HCT116 (cell line): Measurements from ENCODE around the gene HADH. TPM values are rescaled to one million over a fixed set of nuclear protein-coding genes. Genes with fewer than 3 reads are reported as not detected.

Experiments
- ATAC-seq: fragments of 200-7000 bp; cut with Tn5 transposase; 2 replicates; pipeline ENCODE4 v1.9.1; 2020; ENCODE audit warnings: mild to moderate bottlenecking, moderate library complexity
- BruUV-seq: library from RNA; stranded (reverse); fragments of 400-500 nt; replicated peaks from 2 replicates; lab custom pipeline; 2021; lab: Mats Ljungman, UMichigan
- CTCF ChIA-PET: fragments of 300-600 bp; sonication (Branson Sonifier 250); formaldehyde crosslinking; loops from one replicate; lab custom pipeline; 2021; ENCODE audit warnings: antibody characterized with exemption; lab: Charles Lee
- POLR2A ChIA-PET: fragments of 300-600, 350-600 bp; sonication (Branson Sonifier 250); formaldehyde crosslinking; loops from one replicate; lab custom pipeline; 2021; ENCODE audit warnings: antibody characterized with exemption; lab: Charles Lee
- RAD21 ChIA-PET, 2 experiments: fragments of 300-600 bp; sonication (Branson Sonifier 250); formaldehyde crosslinking; loops; one replicate each; lab custom pipeline; 2023; ENCODE audit warnings: low total read pairs in 2 of 2; ENCODE audit not compliant: uncharacterized antibody in 2 of 2, unreplicated experiment in 2 of 2, low non-redundant PET in 1 of 2; lab: Charles Lee
- DNase-seq: peaks from one replicate; pipeline ENCODE4 v3.0.0-alpha.2; 2010; ENCODE audit warnings: low read depth, low spot score
- H2AFZ ChIP-seq: fragments of 200-600 bp; shearing (Covaris generic), sonication (generic); 2 replicates; pipeline ENCODE4 v1.6.1; 2017; ENCODE audit warnings: low read depth, mixed run types, mixed read lengths, antibody characterized with exemption, low read length; ENCODE audit not compliant: poor library complexity, severe bottlenecking
- H3K27ac ChIP-seq: 2 replicates; pipeline ENCODE4 v1.5.1; 2012; ENCODE audit warnings: low read depth, low read length
- H3K27me3 ChIP-seq: fragments of 200-600 bp; sonication (generic); 2 replicates; pipeline ENCODE4 v1.6.1; 2016; ENCODE audit warnings: mixed run types, low read length, mixed read lengths; ENCODE audit not compliant: insufficient read depth
- H3K36me3 ChIP-seq, 2 experiments: fragments of 200-500 bp in 1 of 2; fragments of 200-600 bp in 1 of 2; sonication (Bioruptor generic) in 1 of 2; sonication (generic) in 1 of 2; 2 replicates each; pipeline versions ENCODE4 v1.5.1 to v1.6.1; 2014 to 2016; ENCODE audit warnings: low read length in 2 of 2, inconsistent platforms in 1 of 2, mixed read lengths in 1 of 2, mixed run types in 1 of 2; ENCODE audit not compliant: insufficient read depth in 2 of 2, control insufficient read depth in 1 of 2
- H3K4me1 ChIP-seq, 2 experiments: fragments of 200-600 bp in 1 of 2; sonication (generic) in 1 of 2; 2 replicates each; pipeline versions ENCODE4 v1.5.1 to v1.6.1; 2012 to 2017; ENCODE audit warnings: low read length in 2 of 2, inconsistent platforms in 1 of 2, mild to moderate bottlenecking in 1 of 2, mixed read lengths in 1 of 2, mixed run types in 1 of 2, moderate library complexity in 1 of 2; ENCODE audit not compliant: insufficient read depth in 2 of 2, control insufficient read depth in 1 of 2
- H3K4me2 ChIP-seq: fragments of 200-600 bp; sonication (generic); 2 replicates; pipeline ENCODE4 v1.6.1; 2017; ENCODE audit warnings: mixed run types, low read length, mixed read lengths
- H3K4me3 ChIP-seq, 2 experiments: fragments of 200-600 bp in 1 of 2; sonication (generic) in 1 of 2; replicated peaks in 1 of 2; 2 replicates each; pipeline ENCODE4 v1.5.1; 2011 to 2016; ENCODE audit warnings: low read length in 2 of 2, control low read depth in 1 of 2, low read depth in 1 of 2, mild to moderate bottlenecking in 1 of 2, mixed read lengths in 1 of 2, mixed run types in 1 of 2
- H3K79me2 ChIP-seq: fragments of 200-600 bp; sonication (generic); 2 replicates; pipeline ENCODE4 v1.6.1; 2017; ENCODE audit warnings: mild to moderate bottlenecking, mixed run types, low read length, moderate library complexity, mixed read lengths; ENCODE audit not compliant: insufficient read depth
- H3K9ac ChIP-seq: fragments of 200-600 bp; sonication (generic); 2 replicates; pipeline ENCODE4 v1.6.1; 2016; ENCODE audit warnings: low read length, mixed read lengths
- H3K9me2 ChIP-seq: fragments of 200-600 bp; sonication (generic), shearing (Covaris generic); 2 replicates; pipeline ENCODE4 v1.6.1; 2017; ENCODE audit warnings: mixed run types, mild to moderate bottlenecking, moderate library complexity; ENCODE audit not compliant: insufficient read depth
- H3K9me3 ChIP-seq, 2 experiments: fragments of 200-500 bp in 1 of 2; fragments of 200-600 bp in 1 of 2; sonication (Bioruptor generic) in 1 of 2; sonication (generic) in 1 of 2; 2 replicates each; pipeline ENCODE4 v1.6.1; 2014 to 2017; ENCODE audit warnings: low read length in 2 of 2, mixed read lengths in 2 of 2, inconsistent platforms in 1 of 2, low read depth in 1 of 2, mild to moderate bottlenecking in 1 of 2, mixed run types in 1 of 2, moderate library complexity in 1 of 2; ENCODE audit not compliant: control insufficient read depth in 1 of 2, insufficient read depth in 1 of 2
- H4K20me1 ChIP-seq: fragments of 200-600 bp; sonication (generic), shearing (Covaris generic); 2 replicates; pipeline ENCODE4 v1.6.1; 2017; ENCODE audit warnings: mixed run types, mild to moderate bottlenecking, moderate library complexity; ENCODE audit not compliant: insufficient read depth
- CBX3 ChIP-seq: IDR thresholded peaks from 2 replicates; pipeline ENCODE4 v1.6.1; 2012; ENCODE audit warnings: low read depth
- CEBPB ChIP-seq: IDR thresholded peaks from 2 replicates; pipeline ENCODE4 v1.6.1; 2012; ENCODE audit warnings: low read depth
- EGR1 ChIP-seq: IDR thresholded peaks from 2 replicates; pipeline ENCODE4 v1.6.1; 2012; ENCODE audit warnings: low read depth
- EZH2 ChIP-seq: fragments of 200-600 bp; sonication (generic); IDR thresholded peaks from 2 replicates; pipeline ENCODE4 v1.6.1; 2017; ENCODE audit warnings: antibody characterized with exemption, mixed run types
- FOSL1 ChIP-seq: IDR thresholded peaks from 2 replicates; pipeline ENCODE4 v1.6.1; 2012; ENCODE audit warnings: low read depth
- JUND ChIP-seq: IDR thresholded peaks from 2 replicates; pipeline ENCODE4 v1.6.1; 2012
- POLR2A ChIP-seq: IDR thresholded peaks from 2 replicates; pipeline ENCODE4 v1.7.0; 2011; ENCODE audit warnings: borderline replicate concordance; ENCODE audit not compliant: insufficient read depth, insufficient read length; ENCODE audit errors: extremely low read depth
- POLR2AphosphoS5 ChIP-seq: IDR thresholded peaks from 2 replicates; pipeline ENCODE4 v1.6.1; 2011; ENCODE audit warnings: mild to moderate bottlenecking, low read depth, low read length, moderate library complexity
- RAD21 ChIP-seq: IDR thresholded peaks from 2 replicates; pipeline ENCODE4 v1.6.1; 2012; ENCODE audit warnings: low read depth, mild to moderate bottlenecking
- SIN3A ChIP-seq: IDR thresholded peaks from 2 replicates; pipeline ENCODE4 v1.6.1; 2012; ENCODE audit warnings: low read depth
- SP1 ChIP-seq: IDR thresholded peaks from 2 replicates; pipeline ENCODE4 v1.6.1; 2012; ENCODE audit warnings: low read depth
- SRF ChIP-seq: IDR thresholded peaks from 2 replicates; pipeline ENCODE4 v1.6.1; 2012; ENCODE audit warnings: low read depth
- TCF7L2 ChIP-seq: IDR thresholded peaks from 2 replicates; pipeline ENCODE4 v1.7.0; 2011; ENCODE audit warnings: borderline replicate concordance, inconsistent platforms; ENCODE audit not compliant: insufficient read depth, insufficient read length; ENCODE audit errors: extremely low read depth
- YY1 ChIP-seq: IDR thresholded peaks from 2 replicates; pipeline ENCODE4 v1.6.1; 2011; ENCODE audit warnings: low read length, low read depth, moderate library complexity, mild to moderate bottlenecking; ENCODE audit not compliant: insufficient replicate concordance; ENCODE audit errors: extremely low read depth
- ZFX ChIP-seq: fragments of 450-650 bp; IDR thresholded peaks from 2 replicates; pipeline ENCODE4 v1.6.1; 2017
- ZNF274 ChIP-seq: fragments of 200-500 bp; sonication (Bioruptor generic); IDR thresholded peaks from 2 replicates; pipeline ENCODE4 v1.6.1; 2014; ENCODE audit warnings: mild to moderate bottlenecking, low read depth, low read length, inconsistent platforms
- intact Hi-C: fragments of 100-400 bp; cut with micrococcal nuclease; formaldehyde crosslinking; loops from 2 replicates; pipeline ENCODE4 v1.10.0; 2022
- total RNA-seq: library from RNA; stranded (reverse); gene quantifications from one replicate; pipeline ENCODE4 v1.2.1, GENCODE V29; 2021; ENCODE audit not compliant: unreplicated experiment
- TF ChIP-seq, protein P1 (sequence below): IDR thresholded peaks from 2 replicates; pipeline ENCODE4 v1.6.1; 2012
- TF ChIP-seq, protein P2 (sequence below): IDR thresholded peaks from 2 replicates; pipeline ENCODE4 v1.6.1; 2012
- TF ChIP-seq, protein P3 (sequence below): IDR thresholded peaks from 2 replicates; pipeline ENCODE4 v1.6.1; 2012; ENCODE audit warnings: low read depth
- TF ChIP-seq, protein P4 (sequence below), 3 experiments: fragments of 200-600 bp in 1 of 3; sonication (generic) in 1 of 3; IDR thresholded peaks in 2 of 3; conservative IDR thresholded peaks in 1 of 3; 2 replicates each; pipeline ENCODE4 v1.5.1; 2012 to 2017; ENCODE audit warnings: low read depth in 2 of 3, low read length in 2 of 3, antibody characterized with exemption in 1 of 3, borderline replicate concordance in 1 of 3, control low read depth in 1 of 3, mild to moderate bottlenecking in 1 of 3, mixed read lengths in 1 of 3, mixed run types in 1 of 3, moderate library complexity in 1 of 3; ENCODE audit not compliant: insufficient read depth in 1 of 3

The HADH gene
- total RNA-seq, 1 experiment from 2014 or later = 30.2 TPM

DNA sequence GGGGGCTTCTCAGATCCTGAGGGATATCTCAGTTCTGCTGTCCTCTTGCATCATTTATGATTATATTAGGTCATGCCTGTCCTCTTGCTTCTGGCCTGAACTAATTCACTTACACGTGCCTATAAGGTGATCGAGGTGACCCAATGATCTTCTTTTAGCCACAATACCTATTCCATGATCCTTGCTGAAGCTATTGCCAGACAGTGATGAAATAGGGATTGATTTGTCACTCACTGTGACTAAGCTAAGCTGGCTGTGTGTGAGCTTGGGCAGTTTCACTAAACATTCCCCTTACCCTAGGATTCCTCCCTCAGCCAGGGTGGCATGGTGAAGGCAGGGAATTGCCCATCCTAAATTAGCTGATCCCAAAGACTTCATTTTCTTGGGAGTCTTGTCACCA lies 19.0 kb downstream of the HADH start (continued):
- TF ChIP-seq, protein P1, sequence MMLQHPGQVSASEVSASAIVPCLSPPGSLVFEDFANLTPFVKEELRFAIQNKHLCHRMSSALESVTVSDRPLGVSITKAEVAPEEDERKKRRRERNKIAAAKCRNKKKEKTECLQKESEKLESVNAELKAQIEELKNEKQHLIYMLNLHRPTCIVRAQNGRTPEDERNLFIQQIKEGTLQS = peak; percentile 91
- TF ChIP-seq TCF7L2 (no peak), ZFX (no peak), CEBPB (peak; percentile 94), JUND (peak; percentile 36), FOSL1 (peak; percentile 44), SRF (peak; percentile 40; the same call in 1 of the 2 replicates), EZH2 (no peak)
- TF ChIP-seq, protein P2, sequence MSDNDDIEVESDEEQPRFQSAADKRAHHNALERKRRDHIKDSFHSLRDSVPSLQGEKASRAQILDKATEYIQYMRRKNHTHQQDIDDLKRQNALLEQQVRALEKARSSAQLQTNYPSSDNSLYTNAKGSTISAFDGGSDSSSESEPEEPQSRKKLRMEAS = peak; percentile 29; the same call in 1 of the 2 replicates
- TF ChIP-seq, all 23 proteins: peak for 7

DNA sequence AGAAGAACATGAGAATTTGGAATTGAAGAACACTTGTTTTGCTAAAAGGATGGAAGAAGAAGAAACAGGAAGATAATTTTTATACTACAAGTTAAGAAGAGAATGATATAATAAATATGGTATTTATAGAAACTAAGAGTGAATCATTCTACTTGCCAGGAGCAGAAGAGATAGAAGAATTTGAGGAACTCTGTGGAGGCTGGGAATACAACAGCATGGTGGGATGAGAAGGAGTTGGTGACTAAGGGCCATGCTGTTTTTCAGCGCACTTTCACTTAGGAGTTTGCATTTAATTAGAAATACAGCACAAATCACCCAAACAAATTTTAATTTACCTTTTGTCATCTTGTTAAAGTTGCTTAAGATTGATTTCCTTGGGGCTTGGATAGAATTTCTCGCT lies 20.5 kb downstream of the HADH start:
- TF ChIP-seq YY1 = no peak
- no peak for TF ChIP-seq FOSL1
- TF ChIP-seq POLR2AphosphoS5 = no peak
- TF ChIP-seq RAD21 = no peak
- TF ChIP-seq ZFX = no peak
- no peak for TF ChIP-seq CBX3
- no peak for TF ChIP-seq JUND
- no peak for TF ChIP-seq SIN3A
- TF ChIP-seq, protein P1 = no peak
- TF ChIP-seq ZNF274 = no peak
- no peak for TF ChIP-seq TCF7L2
- TF ChIP-seq, protein P2 = no peak
- TF ChIP-seq, protein P3, sequence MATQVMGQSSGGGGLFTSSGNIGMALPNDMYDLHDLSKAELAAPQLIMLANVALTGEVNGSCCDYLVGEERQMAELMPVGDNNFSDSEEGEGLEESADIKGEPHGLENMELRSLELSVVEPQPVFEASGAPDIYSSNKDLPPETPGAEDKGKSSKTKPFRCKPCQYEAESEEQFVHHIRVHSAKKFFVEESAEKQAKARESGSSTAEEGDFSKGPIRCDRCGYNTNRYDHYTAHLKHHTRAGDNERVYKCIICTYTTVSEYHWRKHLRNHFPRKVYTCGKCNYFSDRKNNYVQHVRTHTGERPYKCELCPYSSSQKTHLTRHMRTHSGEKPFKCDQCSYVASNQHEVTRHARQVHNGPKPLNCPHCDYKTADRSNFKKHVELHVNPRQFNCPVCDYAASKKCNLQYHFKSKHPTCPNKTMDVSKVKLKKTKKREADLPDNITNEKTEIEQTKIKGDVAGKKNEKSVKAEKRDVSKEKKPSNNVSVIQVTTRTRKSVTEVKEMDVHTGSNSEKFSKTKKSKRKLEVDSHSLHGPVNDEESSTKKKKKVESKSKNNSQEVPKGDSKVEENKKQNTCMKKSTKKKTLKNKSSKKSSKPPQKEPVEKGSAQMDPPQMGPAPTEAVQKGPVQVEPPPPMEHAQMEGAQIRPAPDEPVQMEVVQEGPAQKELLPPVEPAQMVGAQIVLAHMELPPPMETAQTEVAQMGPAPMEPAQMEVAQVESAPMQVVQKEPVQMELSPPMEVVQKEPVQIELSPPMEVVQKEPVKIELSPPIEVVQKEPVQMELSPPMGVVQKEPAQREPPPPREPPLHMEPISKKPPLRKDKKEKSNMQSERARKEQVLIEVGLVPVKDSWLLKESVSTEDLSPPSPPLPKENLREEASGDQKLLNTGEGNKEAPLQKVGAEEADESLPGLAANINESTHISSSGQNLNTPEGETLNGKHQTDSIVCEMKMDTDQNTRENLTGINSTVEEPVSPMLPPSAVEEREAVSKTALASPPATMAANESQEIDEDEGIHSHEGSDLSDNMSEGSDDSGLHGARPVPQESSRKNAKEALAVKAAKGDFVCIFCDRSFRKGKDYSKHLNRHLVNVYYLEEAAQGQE = no peak
- TF ChIP-seq SP1 = no peak
- no peak for TF ChIP-seq CEBPB
- no peak for TF ChIP-seq POLR2A
- TF ChIP-seq EGR1 = no peak
- no peak for TF ChIP-seq EZH2
- TF ChIP-seq, protein P4, sequence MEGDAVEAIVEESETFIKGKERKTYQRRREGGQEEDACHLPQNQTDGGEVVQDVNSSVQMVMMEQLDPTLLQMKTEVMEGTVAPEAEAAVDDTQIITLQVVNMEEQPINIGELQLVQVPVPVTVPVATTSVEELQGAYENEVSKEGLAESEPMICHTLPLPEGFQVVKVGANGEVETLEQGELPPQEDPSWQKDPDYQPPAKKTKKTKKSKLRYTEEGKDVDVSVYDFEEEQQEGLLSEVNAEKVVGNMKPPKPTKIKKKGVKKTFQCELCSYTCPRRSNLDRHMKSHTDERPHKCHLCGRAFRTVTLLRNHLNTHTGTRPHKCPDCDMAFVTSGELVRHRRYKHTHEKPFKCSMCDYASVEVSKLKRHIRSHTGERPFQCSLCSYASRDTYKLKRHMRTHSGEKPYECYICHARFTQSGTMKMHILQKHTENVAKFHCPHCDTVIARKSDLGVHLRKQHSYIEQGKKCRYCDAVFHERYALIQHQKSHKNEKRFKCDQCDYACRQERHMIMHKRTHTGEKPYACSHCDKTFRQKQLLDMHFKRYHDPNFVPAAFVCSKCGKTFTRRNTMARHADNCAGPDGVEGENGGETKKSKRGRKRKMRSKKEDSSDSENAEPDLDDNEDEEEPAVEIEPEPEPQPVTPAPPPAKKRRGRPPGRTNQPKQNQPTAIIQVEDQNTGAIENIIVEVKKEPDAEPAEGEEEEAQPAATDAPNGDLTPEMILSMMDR (IDR thresholded peaks at IDR 0.05 in 2 of 3, conservative IDR thresholded peaks at IDR 0.05 in 1 of 3; ENCODE audit: borderline replicate concordance in 1 of 3, insufficient read depth in 1 of 3, low read depth in 2 of 3, low read length in 2 of 3) = no peak
- no peak for TF ChIP-seq SRF
- ChIA-PET RAD21 (no interaction called here), CTCF (no interaction called here), POLR2A (no interaction called here)
- Histone ChIP-seq H3K4me2 (no peak overlapping the region), H3K9ac (no peak overlapping the region), H3K4me1 (no peaks in the 10 kb centered on the region), H2AFZ (no peak overlapping the region), H3K27ac (no peak overlapping the region), H4K20me1 (no peaks in the 10 kb centered on the region), H3K79me2 (peaks cover 4% of the 10 kb centered on the region; the same call in 1 of the 2 replicates), H3K9me3 (no peaks in the 10 kb centered on the region), H3K9me2 (no peaks in the 10 kb centered on the region), H3K27me3 (no peaks in the 10 kb centered on the region), H3K36me3 (peaks cover 3 to 7% of the 10 kb centered on the region in 2 experiments; a peak in 2 of 4 replicates), H3K4me3 (no peak overlapping the region)
- no peak for ATAC-seq
- no peak for DNase-seq
- intact Hi-C loops = loop anchor here (10.0 kb wide), 1 partner anchor 1395 kb away; no protein-coding TSS in a partner anchor
- no TSS peak for BruUV-seq
